Measurements from ENCODE around the gene DCP2.

Gene DCP2

DNA sequence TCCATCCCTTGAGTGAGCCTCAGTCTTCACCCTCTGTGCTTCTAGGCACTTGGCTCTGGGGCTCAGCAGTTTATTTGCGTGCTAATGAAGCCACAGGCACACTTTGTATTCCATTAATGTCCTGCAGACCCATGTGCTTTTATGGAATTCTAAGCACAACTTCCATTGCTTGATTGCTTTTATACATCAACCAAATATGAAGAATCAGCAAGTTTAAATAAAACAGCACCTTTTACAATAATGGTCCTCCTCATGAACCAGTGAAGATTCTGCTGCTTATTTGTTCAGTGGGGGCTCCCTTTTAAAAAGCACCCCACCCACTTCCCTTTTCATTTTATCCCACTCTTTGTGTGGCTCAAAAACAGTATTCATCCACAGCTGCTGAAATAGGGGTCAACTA lies 60.2 kb downstream of the DCP2 start:
- peaks cover 69% of the 10 kb centered on the region for H3K36me3 ChIP-seq
- no peaks in the 10 kb centered on the region for H3K9me3 ChIP-seq
- TF ChIP-seq, protein P1, sequence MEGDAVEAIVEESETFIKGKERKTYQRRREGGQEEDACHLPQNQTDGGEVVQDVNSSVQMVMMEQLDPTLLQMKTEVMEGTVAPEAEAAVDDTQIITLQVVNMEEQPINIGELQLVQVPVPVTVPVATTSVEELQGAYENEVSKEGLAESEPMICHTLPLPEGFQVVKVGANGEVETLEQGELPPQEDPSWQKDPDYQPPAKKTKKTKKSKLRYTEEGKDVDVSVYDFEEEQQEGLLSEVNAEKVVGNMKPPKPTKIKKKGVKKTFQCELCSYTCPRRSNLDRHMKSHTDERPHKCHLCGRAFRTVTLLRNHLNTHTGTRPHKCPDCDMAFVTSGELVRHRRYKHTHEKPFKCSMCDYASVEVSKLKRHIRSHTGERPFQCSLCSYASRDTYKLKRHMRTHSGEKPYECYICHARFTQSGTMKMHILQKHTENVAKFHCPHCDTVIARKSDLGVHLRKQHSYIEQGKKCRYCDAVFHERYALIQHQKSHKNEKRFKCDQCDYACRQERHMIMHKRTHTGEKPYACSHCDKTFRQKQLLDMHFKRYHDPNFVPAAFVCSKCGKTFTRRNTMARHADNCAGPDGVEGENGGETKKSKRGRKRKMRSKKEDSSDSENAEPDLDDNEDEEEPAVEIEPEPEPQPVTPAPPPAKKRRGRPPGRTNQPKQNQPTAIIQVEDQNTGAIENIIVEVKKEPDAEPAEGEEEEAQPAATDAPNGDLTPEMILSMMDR (IDR thresholded peaks at IDR 0.05; ENCODE audit: low read depth, low read length): no peak
- no peak for DNase-seq
- H3K27me3 ChIP-seq: no peaks in the 10 kb centered on the region
- H3K4me3 ChIP-seq (ENCODE audit: low read depth, low read length): no peak overlapping the region
- peaks cover 7% of the 10 kb centered on the region for H3K4me1 ChIP-seq

DNA sequence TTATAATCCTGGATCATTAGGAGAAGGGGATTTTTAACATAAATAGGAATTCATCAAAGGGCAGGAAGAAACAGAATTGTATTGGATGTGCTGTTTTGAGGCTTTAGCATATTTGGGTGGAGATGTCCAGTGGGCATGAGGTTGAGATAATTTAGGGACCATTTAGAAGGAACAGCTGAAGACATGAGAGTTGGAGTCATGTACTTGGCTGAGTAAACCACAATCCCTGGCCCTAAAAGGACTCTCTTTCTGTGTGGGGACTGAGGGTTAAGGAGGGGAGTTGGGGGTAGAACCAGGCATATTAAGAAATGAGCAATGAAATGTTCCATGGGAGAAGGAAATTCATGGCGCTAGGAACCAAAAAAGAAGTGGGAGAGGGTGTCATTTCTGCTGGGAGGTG lies 61.5 kb downstream of the DCP2 start:
- H3K36me3 ChIP-seq: peaks cover 70% of the 10 kb centered on the region
- H3K27me3 ChIP-seq: no peaks in the 10 kb centered on the region
- peaks cover 9% of the 10 kb centered on the region for H3K4me1 ChIP-seq
- TF ChIP-seq, protein P1 (IDR thresholded peaks at IDR 0.05; ENCODE audit: low read depth, low read length): no peak
- H3K9me3 ChIP-seq: no peaks in the 10 kb centered on the region
- DNase-seq: no peak
- no peak overlapping the region for H3K4me3 ChIP-seq (ENCODE audit: low read depth, low read length)

DNA sequence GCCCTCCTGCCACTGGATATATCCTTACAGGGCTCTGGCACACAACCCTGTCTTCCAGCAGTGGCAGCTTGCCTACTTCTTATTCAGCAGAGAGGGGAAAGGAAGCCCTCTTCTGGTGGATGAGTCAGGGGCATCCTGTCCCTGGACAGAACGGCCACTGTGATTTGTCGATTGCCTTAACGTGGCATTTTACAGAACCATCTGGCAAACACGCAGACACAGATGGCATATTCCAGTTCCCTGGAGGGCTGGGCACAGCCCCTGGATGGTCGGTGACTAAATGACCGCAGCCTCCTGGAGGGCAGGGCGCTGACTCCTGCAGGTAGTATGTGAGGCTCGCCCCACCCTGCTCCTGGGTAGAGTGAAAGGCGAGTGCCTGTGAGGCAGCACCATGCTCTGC lies 62.1 kb downstream of the DCP2 start:
- Histone ChIP-seq H3K27me3 (no peaks in the 10 kb centered on the region), H3K9me3 (no peaks in the 10 kb centered on the region), H3K4me3 (ENCODE audit: low read depth, low read length) (no peak overlapping the region), H3K36me3 (peaks cover 66% of the 10 kb centered on the region), H3K4me1 (peaks cover 15% of the 10 kb centered on the region)
- TF ChIP-seq, protein P1 (IDR thresholded peaks at IDR 0.05; ENCODE audit: low read depth, low read length): no peak
- no peak for DNase-seq

DNA sequence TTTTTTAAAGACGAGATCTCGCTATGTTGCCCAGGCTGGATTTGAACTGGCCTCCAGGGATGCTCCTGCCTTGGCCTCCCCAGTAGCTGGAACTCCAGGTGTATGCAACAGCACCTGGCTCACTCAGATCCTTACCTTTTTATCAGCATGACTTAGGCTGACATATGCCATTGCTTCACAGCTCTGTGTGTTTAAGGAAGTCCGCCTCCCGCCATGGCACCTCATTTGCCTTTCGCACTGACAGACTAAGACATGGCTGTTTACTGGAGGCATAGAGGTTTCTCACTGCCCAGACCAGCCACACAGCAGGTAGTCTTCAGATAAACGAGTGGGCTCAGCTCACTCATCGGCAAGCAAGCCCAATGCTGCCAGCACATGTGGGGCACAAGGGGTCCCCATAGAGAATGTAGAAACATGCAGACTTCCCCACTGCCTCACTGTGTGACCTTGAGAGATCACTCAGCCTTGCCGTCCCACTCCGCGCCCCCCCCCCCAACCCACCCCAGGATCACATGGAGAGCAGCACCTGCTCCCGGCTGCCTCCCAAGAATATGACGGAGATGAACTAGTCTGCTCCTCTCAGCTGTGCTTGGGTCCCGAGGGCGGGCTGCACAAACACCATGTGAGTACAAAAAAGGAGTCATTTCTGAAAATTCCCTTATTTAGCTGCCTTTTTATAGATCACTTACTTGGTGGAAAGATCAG lies 62.8 kb downstream of the DCP2 start:
- peaks cover 73% of the 10 kb centered on the region for H3K36me3 ChIP-seq
- no peak overlapping the region for H3K4me3 ChIP-seq (ENCODE audit: low read depth, low read length)
- no peaks in the 10 kb centered on the region for H3K9me3 ChIP-seq
- H3K27me3 ChIP-seq: no peaks in the 10 kb centered on the region
- peaks cover 22% of the 10 kb centered on the region for H3K4me1 ChIP-seq
- DNase-seq: no peak
- TF ChIP-seq, protein P1 (IDR thresholded peaks at IDR 0.05; ENCODE audit: low read depth, low read length): no peak

DNA sequence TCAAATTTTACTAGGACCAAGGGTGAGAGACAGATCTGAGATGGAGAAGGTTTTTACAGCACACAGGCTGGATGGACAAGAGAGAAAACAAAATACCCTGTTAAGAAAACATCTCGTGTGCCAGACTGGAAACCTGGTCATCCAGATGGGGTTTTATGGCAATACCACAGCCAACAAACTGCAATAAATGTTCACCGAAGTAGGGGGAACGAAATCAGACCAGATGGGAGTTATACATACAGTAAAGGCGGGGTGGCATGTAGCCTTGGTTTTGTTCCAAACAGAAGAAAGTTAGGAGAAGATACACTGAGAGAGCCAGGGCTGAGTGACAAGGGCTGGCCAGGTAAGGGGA lies 63.3 kb downstream of the DCP2 start:
- H3K9me3 ChIP-seq: no peaks in the 10 kb centered on the region
- no peak overlapping the region for H3K4me3 ChIP-seq (ENCODE audit: low read depth, low read length)
- TF ChIP-seq, protein P1 (IDR thresholded peaks at IDR 0.05; ENCODE audit: low read depth, low read length): no peak
- H3K36me3 ChIP-seq: peaks cover 74% of the 10 kb centered on the region
- H3K27me3 ChIP-seq: no peaks in the 10 kb centered on the region
- DNase-seq: no peak
- peaks cover 19% of the 10 kb centered on the region for H3K4me1 ChIP-seq

DNA sequence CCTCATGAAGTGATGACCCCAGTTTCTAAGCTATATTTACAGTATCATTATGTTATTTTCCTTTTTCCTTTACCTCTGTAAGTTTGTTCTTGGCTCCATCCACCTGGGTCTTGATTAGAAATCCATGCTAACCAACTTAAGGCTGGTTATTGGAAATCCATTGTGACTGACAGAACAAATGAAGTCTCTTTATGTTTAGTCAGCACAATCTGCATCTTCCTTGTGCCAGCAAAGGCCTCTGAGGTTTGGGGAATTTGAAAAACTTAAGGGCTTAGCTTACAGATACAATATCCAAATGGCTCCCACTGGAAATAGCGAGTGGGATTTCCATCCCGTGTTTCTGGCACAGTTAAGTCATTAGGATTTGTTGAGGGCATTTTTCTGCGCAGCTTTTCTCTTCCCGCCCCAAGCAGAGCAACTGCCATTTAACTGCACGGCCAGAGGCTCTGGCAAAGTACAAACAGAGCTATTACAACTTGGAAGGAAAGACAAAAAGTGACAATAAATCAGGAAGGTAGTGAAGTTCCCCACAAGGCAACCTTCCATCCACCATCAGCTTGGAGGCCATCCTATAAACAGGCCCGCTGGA lies 64.2 kb downstream of the DCP2 start:
- DNase-seq: no peak
- TF ChIP-seq, protein P1 (IDR thresholded peaks at IDR 0.05; ENCODE audit: low read depth, low read length): no peak
- H3K27me3 ChIP-seq: no peaks in the 10 kb centered on the region
- peaks cover 77% of the 10 kb centered on the region for H3K36me3 ChIP-seq
- H3K4me3 ChIP-seq (ENCODE audit: low read depth, low read length): no peak overlapping the region
- no peaks in the 10 kb centered on the region for H3K9me3 ChIP-seq
- peaks cover 18% of the 10 kb centered on the region for H3K4me1 ChIP-seq
